Left ventricle myocardium inferior (tissue), 1 donor: ENCODE measurements around the gene MBD5. TPM values are rescaled to one million over a fixed set of nuclear protein-coding genes. Genes with fewer than 3 reads are reported as not detected.

ENCODE experiments used
- DNase-seq: peaks from one replicate; pipeline ENCODE4 v3.0.0-alpha.2; 2020
- H3K27ac ChIP-seq: fragments of 200-600 bp; replicated peaks from 2 replicates; pipeline ENCODE4 v1.8.0; 2021
- H3K27me3 ChIP-seq: fragments of 200-600 bp; 2 replicates; pipeline ENCODE4 v1.8.0; 2021; ENCODE audit warnings: low read depth
- H3K36me3 ChIP-seq: fragments of 200-600 bp; 2 replicates; pipeline ENCODE4 v1.8.0; 2021
- H3K4me1 ChIP-seq: fragments of 200-600 bp; 2 replicates; pipeline ENCODE4 v1.8.0; 2021
- H3K4me3 ChIP-seq: fragments of 200-600 bp; 2 replicates; pipeline ENCODE4 v1.8.0; 2021; ENCODE audit warnings: mild to moderate bottlenecking, moderate library complexity
- H3K9me3 ChIP-seq: fragments of 200-600 bp; replicated peaks from 2 replicates; pipeline ENCODE4 v1.8.0; 2021
- intact Hi-C: fragments of 100-400 bp; cut with micrococcal nuclease; formaldehyde crosslinking; loops from one replicate; pipeline ENCODE4 v1.11.0; 2022
- total RNA-seq: library from RNA; stranded (reverse); fragmentation: NEBNext Ultra II Directional; extraction: Animal tissue kit (Norgen Biotek cat#: 25700); gene quantifications from one replicate; pipeline ENCODE4 v1.2.1, GENCODE V29; 2021
- TF ChIP-seq, protein P1 (sequence below): fragments of 200-600 bp; IDR thresholded peaks from 2 replicates; pipeline ENCODE4 v1.8.0; 2021; ENCODE audit warnings: antibody characterized with exemption, mild to moderate bottlenecking, borderline replicate concordance
- donor health status: DM: no; HTN: yes; CAD: no; lungs with severe emphysema.

Gene MBD5
- total RNA-seq, 1 donor from 2014 or later, result 21.9 TPM

GRCh38 chr2:148096012-148096411, 75.1 kb downstream of the MBD5 start:
- Histone ChIP-seq H3K4me1 (no peaks in the 10 kb centered on the region), H3K27me3 (no peaks in the 10 kb centered on the region), H3K27ac (no peak overlapping the region), H3K36me3 (no peaks in the 10 kb centered on the region), H3K4me3 (no peak overlapping the region), H3K9me3 (peaks cover 12% of the 10 kb centered on the region)
- no peak for DNase-seq
- intact Hi-C loops, result no loop called here
- TF ChIP-seq, protein P1, sequence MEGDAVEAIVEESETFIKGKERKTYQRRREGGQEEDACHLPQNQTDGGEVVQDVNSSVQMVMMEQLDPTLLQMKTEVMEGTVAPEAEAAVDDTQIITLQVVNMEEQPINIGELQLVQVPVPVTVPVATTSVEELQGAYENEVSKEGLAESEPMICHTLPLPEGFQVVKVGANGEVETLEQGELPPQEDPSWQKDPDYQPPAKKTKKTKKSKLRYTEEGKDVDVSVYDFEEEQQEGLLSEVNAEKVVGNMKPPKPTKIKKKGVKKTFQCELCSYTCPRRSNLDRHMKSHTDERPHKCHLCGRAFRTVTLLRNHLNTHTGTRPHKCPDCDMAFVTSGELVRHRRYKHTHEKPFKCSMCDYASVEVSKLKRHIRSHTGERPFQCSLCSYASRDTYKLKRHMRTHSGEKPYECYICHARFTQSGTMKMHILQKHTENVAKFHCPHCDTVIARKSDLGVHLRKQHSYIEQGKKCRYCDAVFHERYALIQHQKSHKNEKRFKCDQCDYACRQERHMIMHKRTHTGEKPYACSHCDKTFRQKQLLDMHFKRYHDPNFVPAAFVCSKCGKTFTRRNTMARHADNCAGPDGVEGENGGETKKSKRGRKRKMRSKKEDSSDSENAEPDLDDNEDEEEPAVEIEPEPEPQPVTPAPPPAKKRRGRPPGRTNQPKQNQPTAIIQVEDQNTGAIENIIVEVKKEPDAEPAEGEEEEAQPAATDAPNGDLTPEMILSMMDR, result no peak

GRCh38 chr2:148102641-148103040, 81.8 kb downstream of the MBD5 start:
- no peak overlapping the region for H3K27ac ChIP-seq
- no peaks in the 10 kb centered on the region for H3K9me3 ChIP-seq
- TF ChIP-seq, protein P1, result no peak
- no peaks in the 10 kb centered on the region for H3K36me3 ChIP-seq
- intact Hi-C loops, result no loop called here
- H3K27me3 ChIP-seq, result no peaks in the 10 kb centered on the region
- H3K4me1 ChIP-seq, result peaks cover 5% of the 10 kb centered on the region
- H3K4me3 ChIP-seq, result no peak overlapping the region
- DNase-seq, result no peak

GRCh38 chr2:148103946-148104345, 83.1 kb downstream of the MBD5 start:
- Histone ChIP-seq H3K4me3 (no peak overlapping the region), H3K36me3 (no peaks in the 10 kb centered on the region), H3K27me3 (no peaks in the 10 kb centered on the region), H3K4me1 (peaks cover 5% of the 10 kb centered on the region), H3K9me3 (no peaks in the 10 kb centered on the region), H3K27ac (no peak overlapping the region)
- TF ChIP-seq, protein P1, result no peak
- intact Hi-C loops, result no loop called here
- no peak for DNase-seq

DNA sequence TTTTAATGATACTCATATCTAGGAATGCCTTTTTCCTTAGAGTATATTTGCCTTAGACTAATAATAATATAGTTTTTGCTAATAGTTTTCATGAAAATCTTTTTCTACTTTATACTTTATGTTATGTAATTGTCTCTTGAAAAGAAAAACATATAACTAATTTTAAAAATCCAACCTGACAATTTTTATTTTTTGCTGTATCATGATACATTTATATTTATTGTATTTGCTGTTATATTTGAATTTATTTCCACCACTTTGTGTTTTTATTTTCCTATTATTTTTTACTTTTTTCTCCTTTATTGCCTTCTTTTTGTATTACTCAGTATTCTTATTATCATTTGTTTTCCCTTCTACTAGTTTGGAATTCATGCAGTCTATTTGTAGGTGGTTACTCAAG, 85.4 kb downstream of the MBD5 start:
- Histone ChIP-seq H3K4me3 (no peak overlapping the region), H3K27me3 (no peaks in the 10 kb centered on the region), H3K4me1 (peaks cover 12% of the 10 kb centered on the region), H3K9me3 (no peaks in the 10 kb centered on the region), H3K27ac (no peak overlapping the region), H3K36me3 (no peaks in the 10 kb centered on the region)
- TF ChIP-seq, protein P1, result no peak
- intact Hi-C loops, result no loop called here
- DNase-seq, result no peak

DNA sequence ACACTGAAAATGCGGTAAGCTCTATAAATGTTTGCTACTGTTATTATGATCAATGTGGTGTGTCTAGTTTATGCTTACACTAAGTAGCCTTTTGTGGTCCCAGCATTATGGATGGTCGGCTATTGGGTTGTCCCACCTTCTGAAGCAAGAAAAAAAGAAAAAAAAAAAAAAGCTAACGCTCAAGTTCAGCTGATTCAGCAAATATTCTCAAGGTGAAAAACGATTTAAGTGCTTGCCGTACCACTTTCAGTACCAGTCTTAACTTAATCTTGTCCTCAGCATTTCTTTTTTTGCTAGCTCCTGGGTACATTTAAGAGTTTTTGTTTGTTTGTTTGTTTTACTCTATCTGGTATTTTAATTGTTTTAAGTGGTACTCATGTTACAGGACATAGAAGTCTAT, 87.5 kb downstream of the MBD5 start:
- intact Hi-C loops, result no loop called here
- H3K9me3 ChIP-seq, result no peaks in the 10 kb centered on the region

More for the DNA sequence above, 87.5 kb downstream of the MBD5 start:
- peaks cover 12% of the 10 kb centered on the region for H3K4me1 ChIP-seq
- H3K27me3 ChIP-seq, result no peaks in the 10 kb centered on the region
- H3K36me3 ChIP-seq, result no peaks in the 10 kb centered on the region
- TF ChIP-seq, protein P1, result no peak
- no peak overlapping the region for H3K4me3 ChIP-seq
- DNase-seq, result no peak
- no peak overlapping the region for H3K27ac ChIP-seq
